ENCODE results near the gene IRX6. TPM values are rescaled to one million over a fixed set of nuclear protein-coding genes. Genes with fewer than 3 reads are reported as not detected.

Gene IRX6
- total and polyA plus RNA-seq, 2 of the 8 experiments (the other 6 are each of a cell fraction or from before 2014, with no cell fraction given): 0.61 TPM; not detected in 1

- TF ChIP-seq USF2 (IDR thresholded peaks at IDR 0.05; ENCODE audit: low read length) (no peak), KDM1A (IDR thresholded peaks at IDR 0.05; ENCODE audit: borderline replicate concordance, low read length) (no peak), TAF7 (optimal IDR thresholded peaks at IDR 0.05; ENCODE audit: borderline replicate concordance, low read depth, low read length) (no peak), SRF (IDR thresholded peaks at IDR 0.05; ENCODE audit: low read depth, low read length) (no peak), RNF2 (IDR thresholded peaks at IDR 0.05; ENCODE audit: borderline replicate concordance, low read depth, low read length, missing control alignments, poor library complexity, severe bottlenecking) (peak; percentile 8), NRF1 (IDR thresholded peaks at IDR 0.05; ENCODE audit: low read depth, low read length) (peak; percentile 13; the same call in 1 of the 2 replicates), EZH2 (IDR thresholded peaks at IDR 0.05; ENCODE audit: low read depth, low read length, severe bottlenecking) (peak; percentile 31), BRCA1 (IDR thresholded peaks at IDR 0.05; ENCODE audit: low read depth, low read length) (no peak), SIX5 (IDR thresholded peaks at IDR 0.05; ENCODE audit: low read depth, low read length) (no peak)
Measured at GRCh38 chr16:55324285-55325079, 479 bp downstream of the IRX6 start (continued).
